ENCODE measurements around the gene SAP130.

- no peak for TF ChIP-seq EZH2 (IDR thresholded peaks at IDR 0.05; ENCODE audit: low read length)
- no peak for TF ChIP-seq CTCF (optimal IDR thresholded peaks at IDR 0.05 in 1 of 3, IDR thresholded peaks at IDR 0.05 in 1 of 3, conservative IDR thresholded peaks at IDR 0.05 in 1 of 3; ENCODE audit: extremely low read depth in 1 of 3, insufficient read depth in 2 of 3, low read length in 3 of 3)
Measured at GRCh38 chr2:128041561-128041960, 13.7 kb upstream of the SAP130 start.

All from keratinocyte (primary cell).